K562 (cell line): ENCODE results near the gene FOXD2. TPM values are rescaled to one million over a fixed set of nuclear protein-coding genes. Genes with fewer than 3 reads are reported as not detected.

Experiments
- ATAC-seq: fragments of 200-7000 bp; cut with Tn5 transposase; 3 replicates; pipeline ENCODE4 v1.9.1; 2020; ENCODE audit warnings: moderate library complexity
- BruUV-seq: library from RNA; stranded (reverse); fragments of 400-500 nt; replicated peaks from 2 replicates; lab custom pipeline; 2021; lab: Mats Ljungman, UMichigan
- CTCF ChIA-PET: fragments of 300-600 bp; formaldehyde crosslinking; extraction: SDS; loops from one replicate; lab custom pipeline; 2021; ENCODE audit warnings: low intra/inter-chr PET ratio; lab: Yijun Ruan, JAX
- POLR2A ChIA-PET: fragments of 300-600, 350-650 bp; sonication (Branson Sonifier 250); formaldehyde crosslinking; extraction: SDS; loops from one replicate; lab custom pipeline; 2021; ENCODE audit warnings: antibody characterized with exemption, inconsistent platforms; lab: Yijun Ruan, JAX
- DNase-seq, 4 experiments: peaks; one replicate each; pipeline versions ENCODE4 v3.0.0 to v3.0.0-alpha.2; 2011 to 2018; ENCODE audit warnings: low spot score in 3 of 4, mixed read lengths in 3 of 4; ENCODE audit errors: extremely low read depth in 1 of 4
- FAIRE-seq: peaks from 2 replicates; lab custom pipeline; 2011; peaks lifted over from hg19 to GRCh38; lab: Jason Lieb, UNC
- H2AFZ ChIP-seq: 2 replicates; pipeline ENCODE4 v1.6.0; 2011; ENCODE audit warnings: low read depth, low read length, control low read depth, inconsistent platforms
- H3K27ac ChIP-seq: fragments of 200-600 bp; 3 replicates; pipeline ENCODE4 v1.8.0; 2011; ENCODE audit warnings: low read depth, mild to moderate bottlenecking, control low read depth, inconsistent platforms, low read length, moderate library complexity, mixed read lengths; ENCODE audit errors: extremely low read depth
- H3K27me3 ChIP-seq, 2 experiments: fragments of 300-600 bp in 1 of 2; 2 replicates in 1 of 2; 3 replicates in 1 of 2; pipeline versions ENCODE4 v1.6.0 to v1.8.0; 2011; ENCODE audit warnings: inconsistent platforms in 2 of 2, low read length in 2 of 2, mild to moderate bottlenecking in 1 of 2, mixed read lengths in 1 of 2, moderate library complexity in 1 of 2; ENCODE audit not compliant: control insufficient read depth in 2 of 2, insufficient read depth in 2 of 2
- H3K36me3 ChIP-seq: fragments of 300-600 bp; 3 replicates; pipeline ENCODE4 v1.8.0; 2011; ENCODE audit warnings: mild to moderate bottlenecking, low read length, inconsistent platforms; ENCODE audit not compliant: control insufficient read depth, insufficient read depth
- H3K4me1 ChIP-seq, 2 experiments: fragments of 200-600 bp in 1 of 2; replicated peaks in 1 of 2; 2 replicates in 1 of 2; 3 replicates in 1 of 2; pipeline versions ENCODE4 v1.5.1 to v1.8.0; 2011; ENCODE audit warnings: inconsistent platforms in 2 of 2, low read length in 2 of 2, mild to moderate bottlenecking in 1 of 2, mixed read lengths in 1 of 2, moderate library complexity in 1 of 2; ENCODE audit not compliant: control insufficient read depth in 2 of 2, insufficient read depth in 2 of 2
- H3K4me2 ChIP-seq: 2 replicates; pipeline ENCODE4 v1.6.1; 2011; ENCODE audit warnings: low read length, control low read depth, inconsistent platforms, mixed read lengths; ENCODE audit not compliant: insufficient read depth
- H3K4me3 ChIP-seq: fragments of 200-600 bp; sonication (generic), shearing (Covaris generic); 2 replicates; pipeline ENCODE4 v1.5.1; 2016; ENCODE audit warnings: control low read depth, inconsistent platforms
- H3K79me2 ChIP-seq: fragments of 200-600 bp; 3 replicates; pipeline ENCODE4 v1.8.0; 2011; ENCODE audit warnings: low read length, inconsistent platforms; ENCODE audit not compliant: control insufficient read depth, insufficient read depth
- H3K9ac ChIP-seq, 2 experiments: 2 replicates each; pipeline versions ENCODE4 v1.6.0 to v1.6.1; 2011; ENCODE audit warnings: low read depth in 2 of 2, low read length in 2 of 2, control low read depth in 1 of 2, inconsistent platforms in 1 of 2, mild to moderate bottlenecking in 1 of 2, mixed read lengths in 1 of 2; ENCODE audit not compliant: insufficient read depth in 1 of 2
- H3K9me1 ChIP-seq: one replicate; pipeline ENCODE4 v1.6.0; 2011; ENCODE audit warnings: inconsistent platforms, mild to moderate bottlenecking, low read length, moderate library complexity; ENCODE audit not compliant: control insufficient read depth, insufficient read depth
- H3K9me3 ChIP-seq: replicated peaks from 2 replicates; pipeline ENCODE4 v1.5.1; 2011; ENCODE audit warnings: low read depth, low read length, inconsistent platforms; ENCODE audit not compliant: control insufficient read depth, insufficient read depth
- H4K20me1 ChIP-seq: replicated peaks from 2 replicates; pipeline ENCODE4 v1.6.1; 2011; ENCODE audit warnings: low read length, inconsistent platforms, mixed read lengths; ENCODE audit not compliant: control insufficient read depth, insufficient read depth
- ATF6 ChIP-seq: sonication (generic); formaldehyde crosslinking; IDR thresholded peaks from 2 replicates; pipeline ENCODE4 v1.4.0; 2020; ENCODE audit warnings: mild to moderate bottlenecking, missing genetic modification reagents
- DACH1 ChIP-seq: fragments of 450-650 bp; IDR thresholded peaks from 2 replicates; pipeline ENCODE4 v1.6.1; 2018; ENCODE audit not compliant: partially characterized antibody
- FUS ChIP-seq: fragments of 200-400 bp; formaldehyde crosslinking; optimal IDR thresholded peaks from 2 replicates; pipeline ENCODE3; 2017; ENCODE audit warnings: low read depth, low read length
- HSF4 ChIP-seq: fragments of 250-450 bp; sonication (Bioruptor Pico); IDR thresholded peaks from 2 replicates; pipeline ENCODE4 v2.1.2; 2022; ENCODE audit warnings: mild to moderate bottlenecking, moderate library complexity, borderline replicate concordance
- NFATC3 ChIP-seq: fragments of 450-650 bp; IDR thresholded peaks from 2 replicates; pipeline ENCODE4 v1.6.1; 2017; ENCODE audit warnings: mild to moderate bottlenecking
- NR0B1 ChIP-seq: fragments of 450-650 bp; IDR thresholded peaks from one replicate; pipeline ENCODE4 v1.6.1; 2018; ENCODE audit warnings: mild to moderate bottlenecking, moderate library complexity; ENCODE audit not compliant: partially characterized antibody
- RB1 ChIP-seq: fragments of 450-650 bp; IDR thresholded peaks from 2 replicates; pipeline ENCODE4 v1.6.1; 2017; ENCODE audit warnings: low read depth, mild to moderate bottlenecking
- SAP30 ChIP-seq: fragments of 200-600 bp; sonication (generic); IDR thresholded peaks from 2 replicates; pipeline ENCODE4 v1.6.1; 2012; ENCODE audit warnings: borderline replicate concordance, low read depth, mild to moderate bottlenecking, moderate library complexity, low read length, control low read depth, inconsistent platforms; ENCODE audit not compliant: insufficient read depth, poor library complexity, severe bottlenecking
- SETDB1 ChIP-seq: IDR thresholded peaks from one replicate; pipeline ENCODE4 v1.6.1; 2012; ENCODE audit warnings: low read length, control low read depth, inconsistent platforms
- SMARCA5 ChIP-seq: fragments of 450-650 bp; IDR thresholded peaks from 2 replicates; pipeline ENCODE4 v1.6.1; 2016
- ZNF311 ChIP-seq: fragments of 250-450 bp; sonication (Bioruptor Pico); IDR thresholded peaks from 2 replicates; pipeline ENCODE4 v1.4.0; 2020; ENCODE audit warnings: mild to moderate bottlenecking, moderate library complexity
- ZNF507 ChIP-seq: conservative IDR thresholded peaks from 2 replicates; pipeline ENCODE4 v1.6.1; 2017; ENCODE audit warnings: missing genetic modification characterization, missing compliant biosample characterization
- ZNF644 ChIP-seq: fragments of 200-800 bp; sonication (Bioruptor generic); IDR thresholded peaks from 2 replicates; pipeline ENCODE4 v1.6.1; 2016; ENCODE audit warnings: low read depth, missing genetic modification characterization, missing compliant biosample characterization
- ZNF655 ChIP-seq: fragments of 250-450 bp; sonication (Bioruptor Pico); IDR thresholded peaks from 2 replicates; pipeline ENCODE4 v1.5.0; 2021
- WGBS: fragments of 100-300 bp; shearing (Covaris generic); methylation state at CpG from one replicate; pipeline ENCODE4 v1.1.6; 2016; ENCODE audit warnings: low coverage, mixed read lengths; ENCODE audit not compliant: insufficient coverage; ENCODE audit errors: missing lambda C conversion rate; 5-methylcytosine and 5-hydroxymethylcytosine counted together
- in situ Hi-C: fragments of 300-500 bp; cut with MboI; formaldehyde crosslinking; loops from 4 replicates; pipeline ENCODE4 v1.15.0; 2018; ENCODE audit warnings: inconsistent platforms, mixed read lengths
- intact Hi-C: fragments of 100-400 bp; cut with micrococcal nuclease; formaldehyde crosslinking; loops from 2 replicates; pipeline ENCODE4 v1.14.2; 2022
- polyA plus RNA-seq, 8 experiments: library from polyadenylated mRNA; depleted of rRNA in 4 of 8; stranded (reverse) in 5 of 8; unstranded in 3 of 8; fragments of >200 nt; fragmentation: Nextera tagmentation in 2 of 8; fragmentation: Illumina TruSeq in 1 of 8; extraction: Ambion mirVana in 2 of 8; extraction: Trizol in 1 of 8; gene quantifications; 2 replicates each; pipeline versions ENCODE4 v1.2.1 to v1.2.3, GENCODE V29; 2011 to 2014; ENCODE audit warnings: inconsistent platforms in 1 of 8, missing spikeins in 1 of 8
- total RNA-seq, 7 experiments: library from RNA; depleted of rRNA in 6 of 7; stranded (reverse); fragments of >200 nt in 6 of 7; fragmentation: Illumina TruSeq in 2 of 7; extraction: Trizol in 2 of 7; gene quantifications; 2 replicates each; pipeline versions ENCODE4 v1.2.1 to v1.2.3, GENCODE V29; 2011 to 2021; ENCODE audit warnings: low replicate concordance in 1 of 7
- TF ChIP-seq, protein P1 (sequence below): sonication (generic); formaldehyde crosslinking; IDR thresholded peaks from 2 replicates; pipeline ENCODE4 v1.9.0; 2022; ENCODE audit warnings: mild to moderate bottlenecking, missing genetic modification reagents
- TF ChIP-seq, protein P2 (sequence below): fragments of 250-450 bp; sonication (Bioruptor Pico); IDR thresholded peaks from 2 replicates; pipeline ENCODE4 v1.5.0; 2020; ENCODE audit warnings: mild to moderate bottlenecking, borderline replicate concordance

The FOXD2 gene
- total and polyA plus RNA-seq, 9 of the 15 experiments (the other 6 are each of a cell fraction or from before 2014, with no cell fraction given), result 0.06 to 1.2 (median 0.22) TPM

- POLR2A ChIA-PET, result interaction anchor here (1.0 to 1.6 kb wide), 3 partner anchors 10 to 12 kb away, joined by 4 to 7 read pairs (median 5); no protein-coding TSS in a partner anchor
- no peak overlapping the region for H3K9ac ChIP-seq
- no peak overlapping the region for H3K27ac ChIP-seq
- no peaks in the 10 kb centered on the region for H3K9me1 ChIP-seq
- intact Hi-C loops (no loop called here), in situ Hi-C loops (no loop called here)
- peaks cover 44 to 65% of the 10 kb centered on the region in 2 experiments for H3K27me3 ChIP-seq
- FAIRE-seq (no peak), ATAC-seq (no peak), DNase-seq (no peak)
- no peaks in the 10 kb centered on the region for H3K4me1 ChIP-seq
- H3K4me2 ChIP-seq, result no peak overlapping the region
- H4K20me1 ChIP-seq, result no peaks in the 10 kb centered on the region
- no peak overlapping the region for H3K4me3 ChIP-seq
- H2AFZ ChIP-seq, result no peak overlapping the region
- H3K36me3 ChIP-seq, result no peaks in the 10 kb centered on the region
- CTCF ChIA-PET, result no interaction called here
- no TSS peak for BruUV-seq
- H3K79me2 ChIP-seq, result no peaks in the 10 kb centered on the region
- H3K9me3 ChIP-seq, result no peaks in the 10 kb centered on the region
- 10% methylated on average over 4 of the region's 4 CpGs for WGBS
- no peak for TF ChIP-seq NR0B1
- no peak for TF ChIP-seq SAP30
- TF ChIP-seq FUS, result no peak
- no peak for TF ChIP-seq ZNF507
- no peak for TF ChIP-seq RB1
- no peak for TF ChIP-seq SETDB1
- TF ChIP-seq ZNF655, result no peak
- TF ChIP-seq, protein P1, sequence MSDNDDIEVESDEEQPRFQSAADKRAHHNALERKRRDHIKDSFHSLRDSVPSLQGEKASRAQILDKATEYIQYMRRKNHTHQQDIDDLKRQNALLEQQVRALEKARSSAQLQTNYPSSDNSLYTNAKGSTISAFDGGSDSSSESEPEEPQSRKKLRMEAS, result no peak
- no peak for TF ChIP-seq ZNF311 (CRISPR knock-in tag)
- no peak for TF ChIP-seq NFATC3
- TF ChIP-seq SMARCA5, result no peak
- TF ChIP-seq DACH1, result no peak
- TF ChIP-seq HSF4 (CRISPR knock-in tag), result no peak
- TF ChIP-seq, protein P2, sequence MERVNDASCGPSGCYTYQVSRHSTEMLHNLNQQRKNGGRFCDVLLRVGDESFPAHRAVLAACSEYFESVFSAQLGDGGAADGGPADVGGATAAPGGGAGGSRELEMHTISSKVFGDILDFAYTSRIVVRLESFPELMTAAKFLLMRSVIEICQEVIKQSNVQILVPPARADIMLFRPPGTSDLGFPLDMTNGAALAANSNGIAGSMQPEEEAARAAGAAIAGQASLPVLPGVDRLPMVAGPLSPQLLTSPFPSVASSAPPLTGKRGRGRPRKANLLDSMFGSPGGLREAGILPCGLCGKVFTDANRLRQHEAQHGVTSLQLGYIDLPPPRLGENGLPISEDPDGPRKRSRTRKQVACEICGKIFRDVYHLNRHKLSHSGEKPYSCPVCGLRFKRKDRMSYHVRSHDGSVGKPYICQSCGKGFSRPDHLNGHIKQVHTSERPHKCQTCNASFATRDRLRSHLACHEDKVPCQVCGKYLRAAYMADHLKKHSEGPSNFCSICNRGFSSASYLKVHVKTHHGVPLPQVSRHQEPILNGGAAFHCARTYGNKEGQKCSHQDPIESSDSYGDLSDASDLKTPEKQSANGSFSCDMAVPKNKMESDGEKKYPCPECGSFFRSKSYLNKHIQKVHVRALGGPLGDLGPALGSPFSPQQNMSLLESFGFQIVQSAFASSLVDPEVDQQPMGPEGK, result no peak
- TF ChIP-seq ATF6 (CRISPR knock-in tag), result no peak
- TF ChIP-seq ZNF644 (tag), result no peak
These were observed 35.3 kb upstream of the FOXD2 start for GRCh38 chr1:47402591-47402990.
